GM23248 (cell line): Measurements from ENCODE around the gene JMJD4.

Experiments
- EZH2 ChIP-seq: fragments of 200-600 bp; sonication (generic); IDR thresholded peaks from 2 replicates; pipeline ENCODE4 v1.6.1; 2018; ENCODE audit warnings: antibody characterized with exemption, mild to moderate bottlenecking; ENCODE audit not compliant: insufficient read depth, poor library complexity, severe bottlenecking
- EZH2phosphoT487 ChIP-seq: fragments of 200-600 bp; sonication (generic); IDR thresholded peaks from 2 replicates; pipeline ENCODE4 v1.6.1; 2018; ENCODE audit warnings: antibody characterized with exemption, moderate library complexity, mild to moderate bottlenecking, low read depth; ENCODE audit not compliant: insufficient read depth

GRCh38 chr1:227723474-227723873 lies 11.6 kb downstream of the JMJD4 start:
- TF ChIP-seq EZH2 (no peak), EZH2phosphoT487 (no peak)
